K562 treated with DMSO at 1 percent for 24 hours (cell line): Measurements from ENCODE around the gene NOTCH1. TPM values are rescaled to one million over a fixed set of nuclear protein-coding genes. Genes with fewer than 3 reads are reported as not detected.

Experiments
- total RNA-seq: library from RNA; unstranded; fragments of 300-600 nt; gene quantifications from 2 replicates; pipeline ENCODE4 v1.2.3, GENCODE V29; 2022; ENCODE audit warnings: low read depth; ENCODE audit not compliant: insufficient read depth

Gene NOTCH1
- total RNA-seq = 21.4 and 22.9 TPM in 2 replicates

DNA sequence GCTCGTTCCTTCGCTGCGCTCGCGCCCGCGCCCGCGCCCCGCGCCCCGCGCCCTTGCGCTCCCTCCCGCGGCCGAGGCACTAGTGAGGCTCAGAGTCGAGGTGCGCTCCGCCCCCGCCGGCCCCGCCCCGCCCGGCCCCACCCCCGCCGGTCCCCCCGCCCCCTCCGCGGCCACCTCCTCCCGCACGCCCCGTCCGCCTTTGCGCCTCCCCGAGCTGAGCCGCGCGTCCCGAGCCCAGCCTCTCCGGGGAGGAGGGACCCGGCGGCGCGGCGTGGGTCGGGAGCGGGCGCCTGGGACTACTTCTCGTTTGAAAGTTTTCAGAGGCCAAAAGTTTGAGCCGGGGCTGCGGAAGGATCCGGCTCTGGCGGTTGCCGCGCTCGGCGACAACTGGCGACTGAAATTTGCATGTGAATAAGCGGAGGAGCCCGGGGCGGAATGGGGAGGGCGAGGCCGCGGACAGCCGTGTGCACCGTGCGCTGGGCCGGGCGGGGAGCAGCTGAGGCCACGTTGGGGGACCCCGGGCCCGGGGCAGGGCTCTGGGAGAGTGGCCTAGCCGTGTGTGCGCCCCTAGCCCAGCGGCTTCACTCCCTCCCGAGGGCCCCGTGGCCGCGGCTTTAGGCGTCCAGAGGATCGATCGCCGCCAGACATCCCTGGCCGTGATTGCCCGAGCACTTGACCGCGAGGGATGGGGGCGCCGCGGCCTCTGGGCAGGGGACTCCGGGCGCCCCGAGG, at the start of gene NOTCH1:
TSS of gene NOTCH1 (minus strand) at position 84 of the 732 bp plus-strand sequence. CDS start 262 bp downstream, outside the sequence.

GRCh38 chr9:136482793-136483588, 62.9 kb downstream of the NOTCH1 start, which contains the start of gene SEC16A:
TSS of gene SEC16A (minus strand) at chr9:136483040. CDS start at chr9:136477615, 5,425 bp downstream.

Other genes starting within 250 kb of the NOTCH1 start
- 0.08 TPM in 1 of 2 replicates, not detected in the other for gene CCDC187, start 242.0 kb downstream of the NOTCH1 start, total RNA-seq
- 18.8 and 19.4 TPM in 2 replicates for gene GPSM1, start 218.5 kb downstream of the NOTCH1 start, total RNA-seq
- 23.4 and 26.0 TPM in 2 replicates for gene DNLZ, start 182.3 kb downstream of the NOTCH1 start, total RNA-seq
- gene CARD9, start 172.4 kb downstream of the NOTCH1 start, total RNA-seq = 17.8 and 22.3 TPM in 2 replicates
- gene SNAPC4, start 145.9 kb downstream of the NOTCH1 start, total RNA-seq = 10.4 and 10.8 TPM in 2 replicates
- 39.8 and 47.3 TPM in 2 replicates for gene ENTR1, start 135.4 kb downstream of the NOTCH1 start, total RNA-seq
- 68.8 and 70.7 TPM in 2 replicates for gene PMPCA, start 135.4 kb downstream of the NOTCH1 start, total RNA-seq
- 14.4 TPM in 2 replicates for gene INPP5E, start 106.2 kb downstream of the NOTCH1 start, total RNA-seq
- gene SEC16A, start 63.0 kb downstream of the NOTCH1 start, total RNA-seq = 54.0 and 55.0 TPM in 2 replicates
- gene EGFL7, start 116.9 kb upstream of the NOTCH1 start, total RNA-seq = 127 and 159 TPM in 2 replicates
- 78.2 and 86.1 TPM in 2 replicates for gene AGPAT2, start 141.4 kb upstream of the NOTCH1 start, total RNA-seq
- gene DIPK1B, start 166.5 kb upstream of the NOTCH1 start, total RNA-seq = 17.6 and 20.5 TPM in 2 replicates
- gene LCN10, start 196.9 kb upstream of the NOTCH1 start, total RNA-seq = 0.50 TPM in 1 of 2 replicates, not detected in the other
- not detected in 2 replicates for gene LCN6, start 202.5 kb upstream of the NOTCH1 start, total RNA-seq
- gene LCN8, start 212.2 kb upstream of the NOTCH1 start, total RNA-seq = not detected in 2 replicates
- gene LCN15, start 218.5 kb upstream of the NOTCH1 start, total RNA-seq = not detected in 2 replicates
- gene TMEM141, start 245.3 kb upstream of the NOTCH1 start, total RNA-seq = 80.0 and 85.0 TPM in 2 replicates